Stimulated activated CD4-positive, alpha-beta T cell treated with anti-CD3 and anti-CD28 coated beads, Interleukin-1b, Interleukin-23, amount 100 ng/mL, for 24 hours (primary cell): Measurements from ENCODE around the gene ALK.

Source experiments
- DNase-seq, 4 experiments: peaks; one replicate each; pipeline ENCODE4 v3.0.0-alpha.2; 2020; ENCODE audit warnings: low read depth in 4 of 4, low spot score in 1 of 4

Gene ALK

DNA sequence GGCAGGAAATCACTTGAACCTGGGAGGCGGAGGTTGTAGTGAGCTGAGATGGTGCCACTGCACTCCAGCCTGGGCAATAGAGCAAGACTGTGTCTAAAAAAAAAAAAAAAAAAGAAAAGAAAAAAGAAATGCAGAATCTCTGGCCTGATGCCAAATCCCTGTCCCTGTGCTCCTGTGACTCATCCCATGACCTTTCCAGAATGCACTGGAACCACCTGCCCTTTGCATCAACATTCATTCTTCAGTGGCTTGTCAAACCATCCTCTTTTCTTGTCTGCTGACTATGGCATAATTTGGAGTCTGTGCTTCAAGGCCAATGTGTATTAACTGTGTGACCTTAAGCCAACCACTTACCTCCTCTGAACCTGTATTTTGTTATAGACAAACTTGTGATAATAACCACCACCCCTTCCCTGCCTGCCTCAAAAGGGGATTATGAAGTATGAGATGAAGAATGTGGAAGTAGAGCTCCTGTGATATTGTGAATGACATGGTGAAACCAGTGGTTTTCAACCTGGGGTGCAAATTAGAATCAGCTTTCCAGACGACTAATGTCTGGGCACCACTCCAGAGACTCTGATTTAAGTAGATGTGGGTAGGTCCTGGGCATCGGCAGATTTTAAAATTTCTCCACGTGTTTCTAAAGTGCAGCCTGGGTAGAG, 616.9 kb downstream of the ALK start:
- DNase-seq = no peak

DNA sequence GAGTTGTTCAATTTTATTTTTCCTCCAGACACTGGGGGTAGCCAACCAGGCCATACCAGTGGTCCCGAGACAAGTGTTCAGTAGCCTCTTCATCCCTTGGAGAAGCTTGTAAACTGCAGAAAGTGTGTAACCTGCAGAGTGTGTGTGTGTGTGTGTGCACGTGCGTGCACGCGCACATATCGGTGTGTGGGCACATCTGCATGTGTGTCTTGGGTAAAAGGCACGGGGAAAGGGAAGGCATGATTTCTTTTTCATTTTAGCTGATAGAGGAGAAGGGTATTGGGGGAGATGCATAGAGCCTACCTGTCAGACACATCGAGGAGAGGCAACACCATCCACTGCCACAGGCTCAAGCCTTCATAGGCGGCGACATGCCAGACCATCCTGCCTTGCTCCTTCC, 624.8 kb downstream of the ALK start:
- no peak for DNase-seq

DNA sequence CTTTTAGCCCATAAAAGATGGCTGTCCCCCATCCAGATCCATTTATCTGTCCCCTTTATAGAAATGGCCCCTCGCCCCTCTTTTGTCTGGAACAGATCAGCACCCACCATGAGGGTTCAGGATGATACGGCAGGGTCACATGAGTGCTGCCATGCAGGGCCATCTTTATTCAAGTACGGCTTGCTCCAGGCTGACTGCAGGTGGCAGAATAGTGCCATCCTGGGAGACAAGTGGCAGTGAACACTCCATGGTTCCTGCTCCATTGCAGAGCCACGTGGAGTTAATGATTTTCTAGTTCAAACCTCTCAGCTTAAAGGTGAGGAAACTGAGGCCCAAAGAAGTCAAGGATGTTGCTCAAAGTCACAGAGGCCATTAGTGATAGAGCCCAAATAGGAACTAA, 625.5 kb downstream of the ALK start:
- DNase-seq = no peak

DNA sequence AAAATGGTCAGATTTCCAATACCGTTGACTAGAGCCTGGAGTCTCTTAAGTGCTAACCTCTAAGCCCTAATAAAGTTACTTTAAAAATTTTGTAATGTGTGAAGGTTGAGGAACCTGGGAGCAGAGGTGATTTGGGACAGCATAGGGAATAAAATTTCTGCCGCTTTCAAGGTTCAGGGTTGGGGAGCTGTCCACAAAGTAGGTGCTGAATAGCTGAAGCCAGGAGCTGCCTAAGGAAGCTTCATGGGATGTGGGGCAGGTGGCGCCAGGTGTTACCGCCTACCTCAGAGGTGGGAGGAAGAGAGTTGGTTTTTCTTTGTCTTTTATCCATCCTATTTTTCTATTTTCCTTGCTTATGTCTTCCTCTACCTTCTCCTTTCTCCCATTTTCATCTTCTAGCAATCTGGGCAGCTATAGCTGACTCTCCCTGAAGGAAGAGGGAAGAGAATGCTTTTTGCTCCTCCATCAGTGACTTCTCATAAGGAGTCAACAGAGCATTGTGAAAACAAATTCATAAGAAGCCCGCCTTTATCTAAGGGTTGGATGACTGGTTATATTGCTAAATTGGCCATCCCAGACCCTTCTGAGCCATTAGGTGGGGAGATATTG, 627.5 kb downstream of the ALK start:
- no peak for DNase-seq

DNA sequence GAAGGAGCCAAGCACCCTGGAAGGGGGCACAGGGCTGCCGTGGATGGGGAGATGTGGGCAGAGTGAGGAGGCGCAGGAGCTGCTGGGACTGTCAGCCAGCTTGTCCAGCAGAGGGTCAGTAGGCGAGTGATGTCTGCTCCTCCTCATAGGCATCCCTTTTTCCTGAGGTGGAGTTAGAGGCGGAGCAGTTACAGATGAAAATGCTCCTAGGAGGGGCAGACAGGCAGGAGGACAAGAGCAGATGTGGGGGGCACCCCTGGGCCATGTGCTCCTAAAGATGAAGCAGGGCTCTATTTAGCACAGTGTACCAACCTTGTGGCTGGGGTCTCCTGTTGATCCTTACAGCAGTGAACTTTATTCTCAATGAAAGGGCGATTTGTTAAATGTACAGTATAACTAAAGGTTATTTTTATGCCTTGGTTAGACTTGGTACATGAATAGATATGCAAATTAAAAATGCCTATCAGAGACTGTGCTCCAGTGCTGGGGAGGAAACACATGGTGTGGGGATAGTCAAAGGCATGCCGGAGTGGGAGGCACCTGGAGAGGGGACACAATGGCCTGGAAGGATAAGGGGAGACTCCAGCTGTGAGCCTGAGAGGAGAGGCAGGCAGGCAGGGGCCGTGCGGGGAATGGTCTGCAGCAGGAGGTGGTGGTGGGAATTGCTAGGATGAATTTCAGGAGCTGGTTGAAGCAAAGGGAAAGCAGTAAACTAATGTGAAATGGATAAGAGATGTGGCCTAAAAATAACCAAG, 630.9 kb downstream of the ALK start:
- DNase-seq = no peak

DNA sequence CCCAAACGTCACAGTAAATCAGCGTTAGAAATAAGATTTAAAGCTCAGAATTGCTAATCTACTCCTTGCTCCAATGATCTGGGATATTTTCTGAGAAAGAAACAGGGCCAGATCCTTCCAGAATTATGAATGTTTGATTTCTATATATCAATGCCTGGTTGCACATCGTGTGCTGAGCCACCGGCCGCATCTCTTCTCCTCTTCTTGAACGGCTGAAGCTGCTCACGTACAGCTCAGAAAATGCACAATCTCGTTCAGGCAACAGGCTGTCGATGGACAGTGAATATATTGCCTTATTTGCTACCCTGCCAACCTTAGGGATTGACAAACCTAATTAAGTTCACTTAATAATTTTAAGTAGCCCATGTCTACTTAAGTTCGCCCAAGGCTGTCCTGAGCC, 636.7 kb downstream of the ALK start:
- DNase-seq = no peak

DNA sequence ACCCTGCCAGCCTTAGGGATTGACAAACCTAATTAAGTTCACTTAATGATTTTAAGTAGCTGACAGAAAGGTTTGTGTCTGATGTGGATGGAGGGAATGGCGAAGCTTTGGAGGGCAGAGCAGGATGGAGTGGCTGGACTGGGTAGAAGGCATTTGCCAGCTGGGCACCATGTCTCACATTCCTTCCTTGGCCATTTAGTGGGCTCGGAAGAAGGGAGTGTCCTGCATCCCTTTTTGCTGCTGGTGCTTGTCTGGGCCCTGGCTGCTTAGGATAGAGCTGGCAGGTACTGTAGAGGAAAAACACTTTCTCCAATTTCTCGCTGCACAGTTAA, 639.5 kb downstream of the ALK start:
- DNase-seq = no peak

DNA sequence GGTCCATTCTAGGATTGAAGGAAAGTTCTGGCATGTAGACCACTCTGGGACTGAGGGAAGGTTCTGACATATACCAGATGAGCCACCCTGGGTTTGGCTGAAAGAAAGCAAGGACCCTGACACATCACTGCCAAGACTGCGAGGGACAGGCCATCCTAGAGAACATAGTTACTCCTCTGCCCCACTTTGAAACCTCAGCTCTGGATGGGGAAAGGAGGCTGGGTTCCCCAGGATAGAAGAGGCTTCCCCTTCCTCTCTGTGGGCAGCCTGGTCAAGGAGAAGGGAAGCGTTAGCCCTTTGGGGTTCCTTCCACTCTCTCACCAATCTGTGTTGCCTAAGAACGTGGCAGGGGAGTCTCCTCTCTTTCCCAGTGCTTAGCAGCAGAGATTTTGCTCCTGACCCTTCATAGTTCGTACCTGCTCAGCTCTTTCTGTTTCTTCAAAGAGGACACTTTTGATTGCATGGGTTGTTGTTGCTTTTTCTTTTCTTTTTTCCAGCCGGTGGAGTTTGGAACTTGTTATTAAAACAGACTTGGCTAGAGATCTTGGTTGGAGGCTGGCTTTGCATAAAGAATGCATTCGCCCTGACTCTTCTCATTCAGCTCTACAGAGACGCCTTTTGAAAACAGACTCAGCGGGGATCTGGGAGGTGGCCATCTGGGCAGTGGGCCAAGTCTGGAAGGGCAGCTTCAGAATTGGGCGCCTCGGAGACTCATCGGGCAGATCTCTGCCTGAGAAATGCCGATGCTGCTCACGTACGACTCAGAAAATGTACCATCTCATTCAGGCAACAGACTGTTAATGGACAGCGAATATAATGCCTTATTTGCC, 640.1 kb downstream of the ALK start:
- no peak for DNase-seq

DNA sequence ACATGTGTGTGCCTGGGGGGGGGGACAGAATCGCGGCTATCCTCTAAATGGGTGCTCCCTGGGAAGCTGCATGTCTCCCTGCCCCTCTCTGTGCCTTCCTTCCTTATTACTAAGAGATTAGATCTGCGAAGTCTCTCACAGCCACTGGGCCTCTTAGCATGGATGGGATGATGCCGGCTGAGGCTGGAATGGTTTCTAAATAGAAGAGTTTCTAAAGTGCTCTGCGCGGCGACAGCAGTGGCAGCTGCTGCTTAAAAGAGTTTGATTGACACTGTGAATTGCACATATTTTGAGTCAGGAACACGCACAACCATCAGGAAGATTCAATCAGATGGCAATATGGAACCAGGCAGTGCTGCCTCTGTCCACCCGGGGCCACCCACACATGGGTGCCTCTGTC, 642.4 kb downstream of the ALK start:
- no peak for DNase-seq

DNA sequence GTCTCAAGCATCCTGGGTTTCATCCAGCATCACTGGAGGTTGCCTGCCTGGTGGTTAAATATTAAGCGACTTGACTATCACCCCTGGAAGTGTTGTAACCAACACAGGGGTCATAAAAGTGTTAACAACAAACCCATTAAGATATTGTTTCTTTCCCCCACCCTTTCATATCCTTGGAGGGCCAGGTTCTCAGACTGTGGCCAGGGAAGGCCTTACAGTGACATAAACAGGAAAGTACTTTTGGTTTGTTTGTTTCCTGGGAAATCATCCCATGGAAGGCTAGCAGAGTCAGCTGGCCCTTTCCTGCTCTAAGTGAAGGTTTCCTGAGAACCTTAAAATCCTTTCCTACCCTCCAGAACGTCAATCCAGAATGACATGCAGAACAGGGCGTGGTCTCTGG, 645.2 kb downstream of the ALK start:
- no peak for DNase-seq

DNA sequence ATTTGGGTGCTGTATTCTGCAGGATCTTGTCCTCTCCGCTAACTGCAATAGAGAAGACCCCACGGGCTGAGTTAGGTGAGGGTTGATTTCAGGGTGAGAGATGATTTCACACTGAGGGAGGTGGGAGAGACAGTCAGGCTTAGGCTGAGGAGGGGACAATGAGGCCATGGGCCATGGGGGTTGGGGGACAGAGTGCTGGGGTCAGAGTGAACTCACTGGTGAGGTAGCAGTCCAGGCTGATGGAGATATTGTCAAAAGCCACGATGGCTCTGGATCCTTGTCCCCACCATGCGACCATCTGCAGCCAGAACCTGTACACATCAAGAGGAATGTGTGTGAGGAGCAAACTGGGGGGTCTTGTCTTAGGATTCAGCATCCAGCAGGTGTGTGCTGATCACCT, 646.2 kb downstream of the ALK start:
- DNase-seq = no peak

DNA sequence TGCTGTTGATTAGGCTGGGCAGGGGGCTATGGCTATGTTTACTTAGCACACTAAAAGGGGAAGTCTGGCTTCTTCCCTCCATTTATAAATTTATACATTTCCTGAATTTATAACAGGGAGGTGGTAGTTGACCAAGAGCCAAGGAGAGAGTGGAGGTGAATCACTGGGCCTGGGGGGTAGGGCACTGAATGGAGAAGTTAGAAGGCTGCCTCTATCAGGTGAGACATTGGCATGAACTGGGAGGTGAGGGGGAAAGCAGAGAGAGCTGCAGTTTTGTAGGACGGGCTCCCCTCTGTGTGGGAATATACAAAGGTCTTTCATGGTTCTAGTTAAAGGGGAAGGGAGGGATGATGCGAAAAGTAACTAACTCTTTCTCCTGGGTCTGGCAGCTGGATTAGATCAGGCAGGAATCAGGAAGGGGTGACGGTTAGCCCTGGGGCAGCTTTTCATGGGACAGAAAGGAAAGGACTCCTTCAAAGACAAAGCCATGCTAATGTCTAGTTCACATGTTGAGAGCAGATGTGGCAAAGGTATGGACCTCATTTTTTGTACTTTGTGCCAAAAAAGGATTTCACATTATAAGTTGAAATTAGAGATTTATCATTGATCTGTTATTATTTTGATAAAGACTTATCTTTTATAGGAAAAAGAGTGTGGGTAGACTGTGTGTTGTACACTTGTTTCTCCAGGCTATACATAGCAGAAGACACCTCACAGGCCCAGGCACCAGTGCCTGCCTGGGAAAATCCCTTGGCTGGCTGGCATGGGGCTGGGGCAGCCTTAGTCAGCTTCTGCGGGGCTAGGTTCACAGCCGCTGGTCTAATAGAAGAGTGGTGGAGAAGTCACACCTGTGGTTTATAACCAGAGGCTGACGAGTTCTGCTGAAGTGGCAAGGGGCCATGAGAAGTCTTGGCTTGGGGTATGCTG, 647.4 kb downstream of the ALK start:
- no peak for DNase-seq

DNA sequence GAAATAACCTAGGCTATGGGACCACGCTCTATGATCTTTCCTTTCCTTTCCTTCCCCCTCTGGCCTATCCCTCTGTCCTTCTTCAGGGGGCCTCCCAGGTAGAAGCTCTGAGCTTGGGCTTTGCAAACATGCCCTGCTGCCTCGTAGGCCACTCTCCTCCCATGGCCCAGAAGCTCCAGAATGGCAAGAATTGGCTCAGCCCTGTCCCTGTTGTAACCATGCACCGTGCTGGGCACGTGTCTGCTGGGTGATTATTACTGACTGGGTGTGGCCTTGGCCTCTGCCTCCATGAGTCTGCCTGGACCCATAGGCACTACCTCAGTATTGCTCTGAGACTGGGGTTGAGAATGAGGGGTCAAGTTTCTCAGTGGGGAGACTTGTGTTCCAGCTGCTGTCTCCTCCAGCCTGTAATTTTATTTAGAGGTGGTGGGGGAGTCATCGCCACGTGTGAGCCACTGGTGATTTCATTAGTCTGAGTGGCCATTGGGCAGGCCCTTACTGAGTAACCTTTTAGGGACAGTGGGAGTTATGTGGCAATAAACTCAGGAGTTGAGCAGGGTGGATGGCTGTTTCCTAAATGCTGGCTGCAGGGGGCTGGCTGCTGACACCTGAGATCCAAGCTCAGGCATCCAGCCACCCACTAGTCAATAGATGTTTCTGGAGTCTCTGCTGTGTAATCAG, 648.2 kb downstream of the ALK start:
- no peak for DNase-seq

DNA sequence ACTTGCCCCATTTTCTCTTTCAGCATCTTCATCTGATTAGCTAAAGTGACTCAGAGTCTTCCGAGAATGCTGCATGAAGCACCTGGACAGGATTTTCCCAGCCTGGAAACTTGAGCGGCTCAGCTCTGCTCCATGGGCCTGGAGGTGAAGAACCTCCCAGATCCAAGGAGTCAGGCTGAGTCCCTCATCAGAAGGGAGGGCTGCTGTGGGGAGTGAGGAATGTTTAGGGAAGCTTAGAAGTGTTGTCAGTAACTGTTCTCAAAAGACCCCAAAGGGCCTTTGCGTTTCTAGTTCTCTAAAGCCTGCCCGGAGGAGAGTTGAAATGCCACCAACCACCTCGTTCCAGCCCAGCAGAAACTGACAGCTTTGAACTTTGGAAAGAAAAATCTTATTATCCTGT, 649.1 kb downstream of the ALK start:
- no peak for DNase-seq

DNA sequence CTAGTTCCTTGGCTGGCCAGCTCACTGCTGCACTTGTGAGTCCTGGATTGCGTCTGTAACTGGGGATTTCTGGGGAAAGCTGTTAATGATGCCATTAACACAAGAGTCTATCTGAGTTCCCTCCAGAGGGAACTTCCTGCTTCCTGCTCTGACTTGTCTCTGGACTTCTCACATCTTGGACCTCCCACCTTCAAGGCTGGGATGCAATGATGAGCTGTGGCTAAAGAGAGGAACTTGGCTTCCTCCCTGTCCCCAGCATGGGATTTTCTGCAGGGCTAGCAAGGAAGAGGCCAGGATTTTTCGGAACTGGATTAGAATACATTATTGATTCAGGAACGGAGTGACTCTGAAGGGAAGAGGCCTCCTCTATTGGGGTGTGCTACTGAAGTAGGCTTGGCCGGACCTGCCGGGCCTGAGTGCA, 650.7 kb downstream of the ALK start:
- DNase-seq = no peak

DNA sequence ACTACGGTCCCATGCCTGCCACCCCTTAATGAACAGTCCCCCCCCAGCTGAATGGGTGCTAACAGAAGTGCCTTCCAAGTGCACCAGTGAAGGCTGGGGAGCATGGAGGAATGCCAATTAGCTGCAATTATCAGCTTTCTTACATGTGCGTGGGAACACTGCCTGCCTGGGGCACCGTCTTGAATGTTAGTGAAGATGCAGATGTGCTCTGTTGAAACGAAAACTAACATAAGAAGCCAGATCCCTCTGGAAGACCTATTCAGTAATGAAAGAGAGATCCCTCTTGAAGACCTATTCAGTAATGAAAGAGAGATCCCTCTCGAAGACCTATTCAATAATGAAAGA, 651.6 kb downstream of the ALK start:
- DNase-seq = no peak

DNA sequence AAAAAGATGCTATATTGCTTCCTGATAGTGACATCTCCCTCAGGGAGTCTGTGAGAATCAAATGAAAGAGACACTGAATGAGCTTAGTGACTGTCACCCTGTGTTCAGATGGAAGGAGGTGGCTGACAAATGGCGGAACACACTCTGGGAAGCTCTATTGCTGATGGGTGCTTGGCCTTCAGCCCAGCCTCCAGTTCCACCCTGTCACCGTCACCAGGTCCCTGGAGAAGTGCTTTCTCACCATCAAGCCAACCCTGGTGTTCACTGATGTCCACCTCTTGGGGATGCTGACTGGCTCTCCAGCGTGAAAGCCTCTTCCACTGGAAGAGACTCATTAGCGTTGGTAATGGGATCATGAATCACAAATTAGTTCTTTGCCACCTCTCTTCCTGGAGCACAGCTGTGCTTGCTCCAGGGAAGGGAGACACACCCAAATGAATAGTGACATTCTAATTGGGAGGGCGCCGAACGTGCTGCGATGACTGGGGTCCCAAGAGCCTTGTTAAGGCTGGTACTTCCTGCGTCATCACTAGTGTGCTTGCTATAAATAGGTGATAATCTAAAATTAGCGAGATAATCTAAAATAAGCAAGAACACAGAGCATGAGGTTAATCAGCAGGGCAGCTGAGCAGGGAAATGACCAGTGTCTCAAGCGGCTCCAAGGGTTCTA, 652.2 kb downstream of the ALK start:
- DNase-seq = no peak

DNA sequence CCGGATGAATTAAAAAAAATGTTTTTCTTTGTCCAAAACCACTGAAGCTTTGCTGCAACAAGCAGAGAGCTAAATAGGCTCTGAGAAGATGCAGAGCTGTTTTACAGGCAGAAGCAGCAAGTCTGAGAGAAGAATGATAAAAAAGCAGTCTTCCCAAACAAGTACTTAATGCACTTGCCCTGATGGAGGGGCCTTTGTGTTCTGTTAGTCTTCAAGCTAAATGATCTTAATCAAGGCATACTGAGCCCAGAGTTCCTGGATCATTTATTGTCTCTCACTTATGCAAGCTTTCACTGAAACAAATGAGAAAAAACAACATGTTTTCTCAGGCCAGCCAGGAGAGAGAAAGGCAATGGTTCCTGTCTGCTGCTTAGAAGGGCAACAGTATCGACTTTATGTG, 653.7 kb downstream of the ALK start:
- DNase-seq = no peak

DNA sequence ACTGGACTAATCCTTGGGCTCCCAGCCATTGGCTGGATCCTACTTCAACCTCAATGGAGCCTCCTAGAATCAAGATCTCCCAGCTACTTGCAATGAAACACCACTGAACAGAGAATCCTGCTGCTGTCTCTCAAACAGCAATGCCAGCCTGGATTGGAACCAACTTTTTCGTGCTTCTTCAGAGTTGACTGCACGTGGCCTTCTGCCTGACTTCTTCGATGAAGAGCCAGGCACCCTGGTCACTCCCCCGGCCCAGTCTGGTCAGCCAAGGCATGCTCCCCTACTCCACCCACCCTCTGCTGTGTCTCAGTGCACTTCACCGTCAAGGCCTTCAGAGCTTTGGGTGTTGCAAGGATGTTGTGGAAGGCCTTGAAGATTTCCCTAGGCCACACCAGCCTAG, 657.5 kb downstream of the ALK start:
- no peak for DNase-seq
